ENCODE results near the gene REEP6. TPM values are rescaled to one million over a fixed set of nuclear protein-coding genes. Genes with fewer than 3 reads are reported as not detected.
A peak's percentile ranks its signal among the peaks of the same experiment; 100 is the strongest.

Gene REEP6
- polyA plus RNA-seq, 3 donors: 0.51 to 1.8 (median 0.81) TPM

DNA sequence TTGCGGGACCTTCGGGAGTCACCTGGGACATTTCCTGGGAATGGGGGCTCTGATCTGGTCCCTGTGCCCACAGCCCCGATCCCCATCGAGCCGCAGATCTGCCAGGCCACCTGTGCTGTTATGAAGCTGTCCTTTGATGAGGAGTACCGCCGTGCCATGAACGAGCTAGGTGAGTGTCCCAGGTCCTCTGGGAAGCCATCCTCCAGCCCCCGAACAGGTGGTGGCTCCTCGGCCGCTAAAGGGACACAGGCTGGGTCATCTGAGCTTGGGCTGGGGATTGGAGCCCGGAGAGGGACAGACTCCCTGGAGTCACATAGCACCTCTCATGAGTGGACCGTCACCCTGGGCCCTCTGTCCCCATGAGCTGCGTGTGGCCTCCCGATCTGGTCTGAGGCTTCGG, 33.1 kb upstream of the REEP6 start:
- H3K9me3 ChIP-seq (replicated peaks in 1 of 2; ENCODE audit: control insufficient read depth in 1 of 2, insufficient read depth in 1 of 2, low read length in 2 of 2): peaks cover 6 to 22% of the 10 kb centered on the region in 2 donors
- H3K4me1 ChIP-seq (ENCODE audit: control insufficient read depth in 1 of 2, insufficient read depth in 2 of 2, low read length in 2 of 2): peaks cover 15 to 20% of the 10 kb centered on the region in 2 donors
- no peak overlapping the region for H2AFZ ChIP-seq (ENCODE audit: insufficient read depth, low read depth, low read length, poor library complexity, severe bottlenecking)
- TF ChIP-seq, protein P1, sequence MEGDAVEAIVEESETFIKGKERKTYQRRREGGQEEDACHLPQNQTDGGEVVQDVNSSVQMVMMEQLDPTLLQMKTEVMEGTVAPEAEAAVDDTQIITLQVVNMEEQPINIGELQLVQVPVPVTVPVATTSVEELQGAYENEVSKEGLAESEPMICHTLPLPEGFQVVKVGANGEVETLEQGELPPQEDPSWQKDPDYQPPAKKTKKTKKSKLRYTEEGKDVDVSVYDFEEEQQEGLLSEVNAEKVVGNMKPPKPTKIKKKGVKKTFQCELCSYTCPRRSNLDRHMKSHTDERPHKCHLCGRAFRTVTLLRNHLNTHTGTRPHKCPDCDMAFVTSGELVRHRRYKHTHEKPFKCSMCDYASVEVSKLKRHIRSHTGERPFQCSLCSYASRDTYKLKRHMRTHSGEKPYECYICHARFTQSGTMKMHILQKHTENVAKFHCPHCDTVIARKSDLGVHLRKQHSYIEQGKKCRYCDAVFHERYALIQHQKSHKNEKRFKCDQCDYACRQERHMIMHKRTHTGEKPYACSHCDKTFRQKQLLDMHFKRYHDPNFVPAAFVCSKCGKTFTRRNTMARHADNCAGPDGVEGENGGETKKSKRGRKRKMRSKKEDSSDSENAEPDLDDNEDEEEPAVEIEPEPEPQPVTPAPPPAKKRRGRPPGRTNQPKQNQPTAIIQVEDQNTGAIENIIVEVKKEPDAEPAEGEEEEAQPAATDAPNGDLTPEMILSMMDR (IDR thresholded peaks at IDR 0.05): no peak
- Mint-ChIP-seq H3K27me3 (ENCODE audit: low read depth in 3 of 3) (peaks cover 51 to 74% (median 69%) of the 10 kb centered on the region in 3 donors), H3K4me3 (peak overlapping the region in 1 of 2 donors; percentile 80), H3K9me3 (peaks cover 7 to 16% (median 10%) of the 10 kb centered on the region in 7 donors), H3K36me3 (peaks cover 10 to 19% of the 10 kb centered on the region in 2 donors), H3K27ac (no peak overlapping the region), H3K4me1 (peaks cover 18% of the 10 kb centered on the region)
- H3K27ac ChIP-seq (ENCODE audit: low read depth in 1 of 2, low read length in 2 of 2): no peak overlapping the region
- WGBS (ENCODE audit: insufficient coverage): 88% methylated on average over 15 of the region's 16 CpGs
- no peak overlapping the region for H3K4me2 ChIP-seq (replicated peaks; ENCODE audit: extremely low read depth, low read length, poor library complexity, severe bottlenecking)
- H3K79me2 ChIP-seq (ENCODE audit: insufficient read depth, low read length): no peaks in the 10 kb centered on the region
- H3K9ac ChIP-seq (ENCODE audit: insufficient read depth, low read length, poor library complexity, severe bottlenecking): no peak overlapping the region
- DNase-seq: no peak
- H3K4me3 ChIP-seq (replicated peaks in 1 of 3; ENCODE audit: low read depth in 2 of 3, low read length in 3 of 3): no peak overlapping the region
- intact Hi-C loops (cut with micrococcal nuclease): no loop called here
- peaks cover 18% of the 10 kb centered on the region for H4K20me1 ChIP-seq (ENCODE audit: insufficient read depth, low read length)
- no peaks in the 10 kb centered on the region for H3K36me3 ChIP-seq (replicated peaks in 1 of 2; ENCODE audit: control insufficient read depth in 1 of 2, insufficient read depth in 2 of 2, low read length in 2 of 2)
- H3K27me3 ChIP-seq (ENCODE audit: control insufficient read depth in 2 of 2, insufficient read depth in 2 of 2, low read length in 2 of 2): peaks cover 21 to 56% of the 10 kb centered on the region in 2 donors

DNA sequence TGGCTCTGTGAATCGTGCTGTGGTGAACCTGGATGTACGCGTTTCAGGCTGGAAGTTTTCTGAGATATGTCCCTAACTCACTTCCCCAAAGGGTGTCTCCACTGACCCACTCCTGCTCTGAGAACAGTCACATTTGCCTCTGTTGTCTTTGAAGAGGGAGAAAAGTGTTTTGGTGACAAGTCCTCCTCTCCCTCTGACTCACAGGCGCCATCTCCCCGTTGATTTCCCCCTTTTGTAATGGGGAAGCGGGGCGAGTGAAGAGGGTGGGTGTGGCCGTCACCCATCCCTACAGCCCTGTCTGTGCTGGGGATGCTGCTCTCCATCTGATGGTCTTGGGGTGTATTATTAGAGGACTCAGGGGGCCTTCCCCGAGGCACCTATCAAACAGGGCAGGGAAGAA, 31.5 kb upstream of the REEP6 start:
- H4K20me1 ChIP-seq (ENCODE audit: insufficient read depth, low read length): peaks cover 19% of the 10 kb centered on the region
- Mint-ChIP-seq H3K36me3 (peaks cover 10 to 19% of the 10 kb centered on the region in 2 donors), H3K9me3 (peaks cover 7 to 12% (median 10%) of the 10 kb centered on the region in 7 donors), H3K27me3 (ENCODE audit: low read depth in 3 of 3) (peaks cover 40 to 68% (median 59%) of the 10 kb centered on the region in 3 donors), H3K27ac (peak overlapping the region in 5 of 7 donors; percentile 15 to 86 (median 46)), H3K4me1 (peaks cover 18% of the 10 kb centered on the region), H3K4me3 (peak overlapping the region in 1 of 2 donors; percentile 60)
- intact Hi-C loops (cut with micrococcal nuclease): no loop called here
- peaks cover 17 to 41% of the 10 kb centered on the region in 2 donors for H3K27me3 ChIP-seq (ENCODE audit: control insufficient read depth in 2 of 2, insufficient read depth in 2 of 2, low read length in 2 of 2)
- TF ChIP-seq, protein P1 (IDR thresholded peaks at IDR 0.05): no peak
- H3K4me1 ChIP-seq (ENCODE audit: control insufficient read depth in 1 of 2, insufficient read depth in 2 of 2, low read length in 2 of 2): peaks cover 15 to 20% of the 10 kb centered on the region in 2 donors
- H3K27ac ChIP-seq (ENCODE audit: low read depth in 1 of 2, low read length in 2 of 2): no peak overlapping the region
- no peak overlapping the region for H3K4me2 ChIP-seq (replicated peaks; ENCODE audit: extremely low read depth, low read length, poor library complexity, severe bottlenecking)
- WGBS (ENCODE audit: insufficient coverage): 100% methylated on average over 1 of the region's 9 CpGs
- no peak overlapping the region for H2AFZ ChIP-seq (ENCODE audit: insufficient read depth, low read depth, low read length, poor library complexity, severe bottlenecking)
- peaks cover 6 to 22% of the 10 kb centered on the region in 2 donors for H3K9me3 ChIP-seq (replicated peaks in 1 of 2; ENCODE audit: control insufficient read depth in 1 of 2, insufficient read depth in 1 of 2, low read length in 2 of 2)
- no peak overlapping the region for H3K4me3 ChIP-seq (replicated peaks in 1 of 3; ENCODE audit: low read depth in 2 of 3, low read length in 3 of 3)
- no peaks in the 10 kb centered on the region for H3K79me2 ChIP-seq (ENCODE audit: insufficient read depth, low read length)
- H3K36me3 ChIP-seq (replicated peaks in 1 of 2; ENCODE audit: control insufficient read depth in 1 of 2, insufficient read depth in 2 of 2, low read length in 2 of 2): no peaks in the 10 kb centered on the region
- peak; percentile 54 to 82 (median 72) for DNase-seq
- H3K9ac ChIP-seq (ENCODE audit: insufficient read depth, low read length, poor library complexity, severe bottlenecking): no peak overlapping the region
